IMR-90 (cell line): Measurements from ENCODE around the gene LENEP. TPM values are rescaled to one million over a fixed set of nuclear protein-coding genes. Genes with fewer than 3 reads are reported as not detected.

Experiments used
- ATAC-seq: fragments of 200-7000 bp; cut with Tn5 transposase; 2 replicates; pipeline ENCODE4 v1.9.1; 2020; ENCODE audit warnings: low read depth, mild to moderate bottlenecking, moderate library complexity
- BruUV-seq: library from RNA; stranded (reverse); fragments of 400-500 nt; replicated peaks from 2 replicates; lab custom pipeline; 2021; lab: Mats Ljungman, UMichigan
- CTCF ChIA-PET: fragments of 300-600 bp; formaldehyde crosslinking; extraction: SDS; loops from one replicate; lab custom pipeline; 2021; ENCODE audit warnings: antibody characterized with exemption; lab: Yijun Ruan, JAX
- POLR2A ChIA-PET: fragments of 300-600 bp; sonication (Branson Sonifier 250); formaldehyde crosslinking; loops from one replicate; lab custom pipeline; 2022; ENCODE audit warnings: antibody characterized with exemption; ENCODE audit not compliant: unreplicated experiment; lab: Charles Lee
- DNase-seq: peaks from one replicate; pipeline ENCODE4 v3.0.0; 2013
- H2AFZ ChIP-seq: replicated peaks from 2 replicates; pipeline ENCODE3; 2013; ENCODE audit warnings: low read length, mild to moderate bottlenecking; ENCODE audit not compliant: poor library complexity
- H2AK5ac ChIP-seq: 2 replicates; pipeline ENCODE4 v1.6.1; 2013; ENCODE audit warnings: low read depth, low read length, inconsistent platforms
- H2AK9ac ChIP-seq: replicated peaks from 2 replicates; pipeline ENCODE3; 2013; ENCODE audit warnings: mild to moderate bottlenecking, low read depth, low read length, moderate library complexity; ENCODE audit not compliant: poor library complexity
- H2BK120ac ChIP-seq: 2 replicates; pipeline ENCODE4 v1.6.1; 2013; ENCODE audit warnings: low read depth, low read length, inconsistent platforms
- H2BK15ac ChIP-seq: 3 replicates; pipeline ENCODE4 v1.6.1; 2013; ENCODE audit warnings: low read depth, low read length, inconsistent platforms
- H2BK20ac ChIP-seq: 2 replicates; pipeline ENCODE4 v1.6.1; 2013; ENCODE audit warnings: low read depth, mild to moderate bottlenecking, inconsistent platforms, low read length, moderate library complexity
- H2BK5ac ChIP-seq: 2 replicates; pipeline ENCODE4 v1.6.1; 2013; ENCODE audit warnings: mild to moderate bottlenecking, low read depth, low read length, inconsistent platforms; ENCODE audit not compliant: poor library complexity, severe bottlenecking
- H3K14ac ChIP-seq: replicated peaks from 2 replicates; pipeline ENCODE4 v1.6.1; 2013; ENCODE audit warnings: low read depth, low read length, inconsistent platforms
- H3K18ac ChIP-seq: 2 replicates; pipeline ENCODE4 v1.6.1; 2013; ENCODE audit warnings: low read depth, low read length, control low read depth
- H3K23ac ChIP-seq: 2 replicates; pipeline ENCODE4 v1.6.1; 2013; ENCODE audit warnings: low read depth, low read length, inconsistent platforms
- H3K27ac ChIP-seq: 2 replicates; pipeline ENCODE4 v1.5.1; 2013; ENCODE audit warnings: mild to moderate bottlenecking, control low read depth, low read length; ENCODE audit not compliant: insufficient read depth
- H3K27me3 ChIP-seq: 2 replicates; pipeline ENCODE4 v1.6.1; 2013; ENCODE audit warnings: low read length; ENCODE audit not compliant: control insufficient read depth, insufficient read depth
- H3K36me3 ChIP-seq: 2 replicates; pipeline ENCODE4 v1.6.1; 2013; ENCODE audit warnings: low read length, mixed read lengths; ENCODE audit not compliant: control insufficient read depth, insufficient read depth
- H3K4ac ChIP-seq: 2 replicates; pipeline ENCODE4 v1.6.1; 2013; ENCODE audit warnings: low read depth, low read length, inconsistent platforms
- H3K4me1 ChIP-seq: 2 replicates; pipeline ENCODE4 v1.6.1; 2013; ENCODE audit warnings: low read length, mixed read lengths; ENCODE audit not compliant: control insufficient read depth, insufficient read depth
- H3K4me2 ChIP-seq: 2 replicates; pipeline ENCODE4 v1.6.1; 2013; ENCODE audit warnings: low read depth, mild to moderate bottlenecking, control low read depth, low read length, moderate library complexity
- H3K4me3 ChIP-seq: 2 replicates; pipeline ENCODE4 v1.5.1; 2013; ENCODE audit warnings: low read depth, mild to moderate bottlenecking, control low read depth, low read length, moderate library complexity; ENCODE audit not compliant: insufficient read depth
- H3K56ac ChIP-seq: 2 replicates; pipeline ENCODE4 v1.6.1; 2013; ENCODE audit warnings: low read length, inconsistent platforms; ENCODE audit not compliant: insufficient read depth; ENCODE audit errors: extremely low read depth
- H3K79me1 ChIP-seq, 2 experiments: 2 replicates each; pipeline ENCODE4 v1.6.1; 2013; ENCODE audit warnings: low read length in 2 of 2, inconsistent platforms in 1 of 2, low read depth in 1 of 2
- H3K9ac ChIP-seq: 2 replicates; pipeline ENCODE4 v1.6.1; 2013; ENCODE audit warnings: low read depth, low read length, control low read depth
- H3K9me1 ChIP-seq: 2 replicates; pipeline ENCODE4 v1.6.1; 2013; ENCODE audit warnings: low read length, inconsistent platforms; ENCODE audit not compliant: insufficient read depth
- H3K9me3 ChIP-seq: 2 replicates; pipeline ENCODE4 v1.6.1; 2013; ENCODE audit warnings: low read length; ENCODE audit not compliant: control insufficient read depth, insufficient read depth
- H4K20me1 ChIP-seq: 2 replicates; pipeline ENCODE4 v1.6.1; 2013; ENCODE audit warnings: low read length, inconsistent platforms; ENCODE audit not compliant: insufficient read depth
- H4K5ac ChIP-seq: 2 replicates; pipeline ENCODE4 v1.6.1; 2013; ENCODE audit warnings: mild to moderate bottlenecking, low read depth, low read length, control low read depth
- H4K8ac ChIP-seq, 2 experiments: 2 replicates each; pipeline ENCODE4 v1.6.1; 2013; ENCODE audit warnings: low read depth in 2 of 2, low read length in 2 of 2, control low read depth in 1 of 2, inconsistent platforms in 1 of 2
- H4K91ac ChIP-seq: 2 replicates; pipeline ENCODE4 v1.6.1; 2013; ENCODE audit warnings: low read depth, low read length, inconsistent platforms; ENCODE audit not compliant: insufficient read depth
- BHLHE40 ChIP-seq: fragments of 150-350 bp; IDR thresholded peaks from 2 replicates; pipeline ENCODE4 v1.6.1; 2016; ENCODE audit warnings: mild to moderate bottlenecking, low read depth, low read length
- CEBPB ChIP-seq: IDR thresholded peaks from 2 replicates; pipeline ENCODE4 v1.6.1; 2012; ENCODE audit warnings: low read depth, low read length, improper control_type of control experiment
- CTCF ChIP-seq: conservative IDR thresholded peaks from 2 replicates; pipeline ENCODE4 v1.5.1; 2012; ENCODE audit warnings: mild to moderate bottlenecking, low read depth, low read length, improper control_type of control experiment
- ELK1 ChIP-seq: fragments of 150-350 bp; IDR thresholded peaks from 2 replicates; pipeline ENCODE4 v1.6.1; 2016; ENCODE audit warnings: low read depth, mild to moderate bottlenecking, low read length, moderate library complexity, borderline replicate concordance
- FOS ChIP-seq: fragments of 150-350 bp; IDR thresholded peaks from 2 replicates; pipeline ENCODE4 v1.6.1; 2016; ENCODE audit warnings: low read depth, low read length
- MAZ ChIP-seq: IDR thresholded peaks from 2 replicates; pipeline ENCODE4 v1.6.1; 2012; ENCODE audit warnings: low read depth, mild to moderate bottlenecking, low read length, improper control_type of control experiment, moderate library complexity, borderline replicate concordance
- MXI1 ChIP-seq: IDR thresholded peaks from 2 replicates; pipeline ENCODE4 v1.6.1; 2012; ENCODE audit warnings: low read depth, mild to moderate bottlenecking, low read length, moderate library complexity, borderline replicate concordance
- NFE2L2 ChIP-seq: fragments of 150-350 bp; IDR thresholded peaks from 2 replicates; pipeline ENCODE4 v1.6.1; 2016; ENCODE audit warnings: low read depth, mild to moderate bottlenecking, low read length
- RCOR1 ChIP-seq: IDR thresholded peaks from 2 replicates; pipeline ENCODE4 v1.6.1; 2012; ENCODE audit warnings: mild to moderate bottlenecking, low read length, improper control_type of control experiment; ENCODE audit not compliant: insufficient replicate concordance
- RFX5 ChIP-seq: IDR thresholded peaks from 2 replicates; pipeline ENCODE4 v1.8.0; 2012; ENCODE audit warnings: low read depth, mild to moderate bottlenecking, low read length, moderate library complexity
- SMC3 ChIP-seq: fragments of 150-350 bp; IDR thresholded peaks from 2 replicates; pipeline ENCODE4 v1.6.1; 2016; ENCODE audit warnings: low read depth, mild to moderate bottlenecking, antibody characterized with exemption, low read length, moderate library complexity
- WGBS, 2 experiments: methylation state at CpG; one replicate each; pipeline versions ENCODE4 v1.1.5 to v1.1.7; 2013; ENCODE audit warnings: missing lambda C conversion rate in 2 of 2; ENCODE audit not compliant: insufficient read length in 1 of 2; ENCODE audit errors: extremely low coverage in 2 of 2; 5-methylcytosine and 5-hydroxymethylcytosine counted together
- dilution Hi-C: fragments of 300-500 bp; cut with HindIII; formaldehyde crosslinking; loops from one replicate; pipeline ENCODE4 v1.14.3; 2018; ENCODE audit warnings: low sequenced_read_pairs; ENCODE audit not compliant: unreplicated experiment
- in situ Hi-C: fragments of 300-500 bp; cut with MboI; formaldehyde crosslinking; loops from 3 replicates; pipeline ENCODE4 v1.14.3; 2019; ENCODE audit warnings: low sequenced_read_pairs, inconsistent platforms, mixed read lengths
- intact Hi-C: fragments of 100-400 bp; cut with micrococcal nuclease; formaldehyde crosslinking; loops from 2 replicates; pipeline ENCODE4 v1.10.0; 2022
- polyA plus RNA-seq, 3 experiments: library from polyadenylated mRNA; depleted of rRNA; stranded (reverse); fragments of >200 nt; gene quantifications; 2 replicates each; pipeline ENCODE4 v1.2.3, GENCODE V29; 2012; ENCODE audit warnings: low replicate concordance in 1 of 3
- total RNA-seq: library from RNA; depleted of rRNA; stranded (reverse); fragments of >200 nt; gene quantifications from 2 replicates; pipeline ENCODE4 v1.2.3, GENCODE V29; 2012

LENEP gene
- total and polyA plus RNA-seq, 2 of the 4 experiments (the other 2 are of a cell fraction), result not detected

- TF ChIP-seq ELK1, result no peak
- TF ChIP-seq SMC3, result no peak
These were observed 12.0 kb downstream of the LENEP start (continued) for GRCh38 chr1:155005076-155006011.

- no peak overlapping the region for H2AFZ ChIP-seq
- H2AK5ac ChIP-seq, result no peak overlapping the region; the same call in 1 of the 2 replicates
- no peaks in the 10 kb centered on the region for H3K27me3 ChIP-seq
- H3K56ac ChIP-seq, result no peak overlapping the region
- H3K9me1 ChIP-seq, result peaks cover 12% of the 10 kb centered on the region
- H3K79me1 ChIP-seq, result peaks cover 14 to 60% of the 10 kb centered on the region in 2 experiments
- H4K5ac ChIP-seq, result no peak overlapping the region
- dilution Hi-C loops, result no loop called here
- H3K14ac ChIP-seq, result no peak overlapping the region
- no peak overlapping the region for H3K4me3 ChIP-seq
- in situ Hi-C loops, result no loop called here
- H2BK20ac ChIP-seq, result no peak overlapping the region
- H3K27ac ChIP-seq, result no peak overlapping the region
- intact Hi-C loops, result no loop called here
- DNase-seq (no peak), ATAC-seq (no peak)
- H3K18ac ChIP-seq, result no peak overlapping the region
- H2BK5ac ChIP-seq, result no peak overlapping the region
- ChIA-PET POLR2A (interaction anchor here (0.6 kb wide), 1 partner anchor 10 kb away, joined by 14 read pairs; no protein-coding TSS in a partner anchor), CTCF (interaction anchor here (1.1 kb wide), 1 partner anchor 11 kb away, joined by 4 read pairs; no protein-coding TSS in a partner anchor)
- no peak overlapping the region for H4K8ac ChIP-seq
- H3K9me3 ChIP-seq, result no peaks in the 10 kb centered on the region
- no TSS peak for BruUV-seq
- no peak overlapping the region for H2AK9ac ChIP-seq
- H3K4ac ChIP-seq, result no peak overlapping the region
- H3K36me3 ChIP-seq, result peaks cover 2% of the 10 kb centered on the region
- H4K20me1 ChIP-seq, result peaks cover 9% of the 10 kb centered on the region; the same call in 1 of the 2 replicates
- no peak overlapping the region for H3K23ac ChIP-seq
- no peak overlapping the region for H3K9ac ChIP-seq
- no peak overlapping the region for H4K91ac ChIP-seq
- H2BK120ac ChIP-seq, result no peak overlapping the region
- H3K4me1 ChIP-seq, result peaks cover 13% of the 10 kb centered on the region
- 67% methylated on average over 2 of the region's 2 CpGs; no CpG with 5 or more reads in 1 of the 2 experiments for WGBS, 2 experiments
- no peak overlapping the region for H3K4me2 ChIP-seq
- no peak overlapping the region for H2BK15ac ChIP-seq
- TF ChIP-seq RCOR1, result no peak
- TF ChIP-seq NFE2L2, result no peak
- no peak for TF ChIP-seq BHLHE40
- no peak for TF ChIP-seq MAZ
- TF ChIP-seq SMC3, result no peak
- no peak for TF ChIP-seq CEBPB
- TF ChIP-seq FOS, result no peak
- TF ChIP-seq RFX5, result no peak
- TF ChIP-seq CTCF, result no peak
- TF ChIP-seq MXI1, result no peak
These were observed 13.3 kb downstream of the LENEP start for GRCh38 chr1:155006601-155007101.
